Panc1 (cell line): ENCODE data around the gene DAB2. TPM values are rescaled to one million over a fixed set of nuclear protein-coding genes. Genes with fewer than 3 reads are reported as not detected.

Experiments
- ATAC-seq: fragments of 200-7000 bp; cut with Tn5 transposase; 2 replicates; pipeline ENCODE4 v1.9.1; 2020; ENCODE audit warnings: mild to moderate bottlenecking, moderate library complexity
- BruUV-seq: library from RNA; stranded (reverse); fragments of 400-500 nt; replicated peaks from 2 replicates; lab custom pipeline; 2021; lab: Mats Ljungman, UMichigan
- CTCF ChIA-PET: fragments of 300-600 bp; sonication (Branson Sonifier 250); formaldehyde crosslinking; loops from one replicate; lab custom pipeline; 2022; ENCODE audit warnings: antibody characterized with exemption; lab: Charles Lee
- POLR2A ChIA-PET: fragments of 300-600 bp; sonication (Branson Sonifier 250); formaldehyde crosslinking; loops from one replicate; lab custom pipeline; 2022; ENCODE audit warnings: antibody characterized with exemption; lab: Charles Lee
- DNase-seq: peaks from one replicate; pipeline ENCODE4 v3.0.0-alpha.2; 2010; ENCODE audit warnings: low read depth, low spot score
- H3K27ac ChIP-seq: 2 replicates; pipeline ENCODE4 v1.5.1; 2011; ENCODE audit warnings: mild to moderate bottlenecking, low read length, inconsistent platforms
- H3K27me3 ChIP-seq: fragments of 200-500 bp; sonication (Bioruptor generic); 2 replicates; pipeline ENCODE4 v1.6.0; 2014; ENCODE audit warnings: low read length, inconsistent platforms; ENCODE audit not compliant: control insufficient read depth, insufficient read depth
- H3K36me3 ChIP-seq: fragments of 200-500 bp; sonication (Bioruptor generic); 2 replicates; pipeline ENCODE4 v1.5.1; 2014; ENCODE audit warnings: inconsistent platforms, mild to moderate bottlenecking, low read length, moderate library complexity; ENCODE audit not compliant: control insufficient read depth, insufficient read depth
- H3K4me1 ChIP-seq: 2 replicates; pipeline ENCODE4 v1.5.1; 2011; ENCODE audit warnings: inconsistent platforms, mild to moderate bottlenecking, low read length, moderate library complexity; ENCODE audit not compliant: control insufficient read depth, insufficient read depth
- H3K4me3 ChIP-seq, 2 experiments: 2 replicates each; pipeline ENCODE4 v1.5.1; 2011 to 2012; ENCODE audit warnings: low read depth in 2 of 2, low read length in 2 of 2, mild to moderate bottlenecking in 2 of 2, inconsistent platforms in 1 of 2, moderate library complexity in 1 of 2
- H3K9me3 ChIP-seq: fragments of 200-500 bp; sonication (Bioruptor generic); 2 replicates; pipeline ENCODE4 v1.5.1; 2014; ENCODE audit warnings: low read depth, mild to moderate bottlenecking, inconsistent platforms, low read length, moderate library complexity; ENCODE audit not compliant: control insufficient read depth, insufficient read depth
- POLR2AphosphoS5 ChIP-seq: IDR thresholded peaks from 2 replicates; pipeline ENCODE4 v1.6.1; 2012; ENCODE audit warnings: mild to moderate bottlenecking, low read depth, low read length, moderate library complexity
- SIN3A ChIP-seq: IDR thresholded peaks from 2 replicates; pipeline ENCODE4 v1.6.1; 2012; ENCODE audit warnings: low read depth, mild to moderate bottlenecking, low read length, moderate library complexity, borderline replicate concordance; ENCODE audit not compliant: insufficient read depth
- TCF7L2 ChIP-seq: IDR thresholded peaks from 2 replicates; pipeline ENCODE4 v1.6.1; 2011; ENCODE audit warnings: mild to moderate bottlenecking, low read depth, low read length, inconsistent platforms
- in situ Hi-C: cut with HindIII; loops from 2 replicates; pipeline ENCODE4 v1.10.0; 2016; ENCODE audit warnings: low sequenced_read_pairs, low pct_unique_long_range_greater_than_20kb
- intact Hi-C: fragments of 100-400 bp; cut with micrococcal nuclease; formaldehyde crosslinking; loops from one replicate; pipeline ENCODE4 v1.10.0; 2022; ENCODE audit not compliant: unreplicated experiment
- total RNA-seq: library from RNA; stranded (reverse); gene quantifications from one replicate; pipeline ENCODE4 v1.2.1, GENCODE V29; 2021; ENCODE audit not compliant: unreplicated experiment
- TF ChIP-seq, protein P1 (sequence below), 2 experiments: IDR thresholded peaks; 2 replicates each; pipeline ENCODE4 v1.6.1; 2011 to 2012; ENCODE audit warnings: low read depth in 2 of 2, control low read depth in 1 of 2, low read length in 1 of 2, mild to moderate bottlenecking in 1 of 2, moderate library complexity in 1 of 2; ENCODE audit not compliant: insufficient read depth in 1 of 2
- TF ChIP-seq, protein P2 (sequence below): fragments of 450-650 bp; IDR thresholded peaks from 2 replicates; pipeline ENCODE4 v1.5.1; 2017; ENCODE audit warnings: mild to moderate bottlenecking

DAB2 gene
- total RNA-seq, 1 experiment from 2014 or later, result 1.7 TPM

- TF ChIP-seq SIN3A (no peak), POLR2AphosphoS5 (no peak), TCF7L2 (no peak)
- TF ChIP-seq, protein P1, sequence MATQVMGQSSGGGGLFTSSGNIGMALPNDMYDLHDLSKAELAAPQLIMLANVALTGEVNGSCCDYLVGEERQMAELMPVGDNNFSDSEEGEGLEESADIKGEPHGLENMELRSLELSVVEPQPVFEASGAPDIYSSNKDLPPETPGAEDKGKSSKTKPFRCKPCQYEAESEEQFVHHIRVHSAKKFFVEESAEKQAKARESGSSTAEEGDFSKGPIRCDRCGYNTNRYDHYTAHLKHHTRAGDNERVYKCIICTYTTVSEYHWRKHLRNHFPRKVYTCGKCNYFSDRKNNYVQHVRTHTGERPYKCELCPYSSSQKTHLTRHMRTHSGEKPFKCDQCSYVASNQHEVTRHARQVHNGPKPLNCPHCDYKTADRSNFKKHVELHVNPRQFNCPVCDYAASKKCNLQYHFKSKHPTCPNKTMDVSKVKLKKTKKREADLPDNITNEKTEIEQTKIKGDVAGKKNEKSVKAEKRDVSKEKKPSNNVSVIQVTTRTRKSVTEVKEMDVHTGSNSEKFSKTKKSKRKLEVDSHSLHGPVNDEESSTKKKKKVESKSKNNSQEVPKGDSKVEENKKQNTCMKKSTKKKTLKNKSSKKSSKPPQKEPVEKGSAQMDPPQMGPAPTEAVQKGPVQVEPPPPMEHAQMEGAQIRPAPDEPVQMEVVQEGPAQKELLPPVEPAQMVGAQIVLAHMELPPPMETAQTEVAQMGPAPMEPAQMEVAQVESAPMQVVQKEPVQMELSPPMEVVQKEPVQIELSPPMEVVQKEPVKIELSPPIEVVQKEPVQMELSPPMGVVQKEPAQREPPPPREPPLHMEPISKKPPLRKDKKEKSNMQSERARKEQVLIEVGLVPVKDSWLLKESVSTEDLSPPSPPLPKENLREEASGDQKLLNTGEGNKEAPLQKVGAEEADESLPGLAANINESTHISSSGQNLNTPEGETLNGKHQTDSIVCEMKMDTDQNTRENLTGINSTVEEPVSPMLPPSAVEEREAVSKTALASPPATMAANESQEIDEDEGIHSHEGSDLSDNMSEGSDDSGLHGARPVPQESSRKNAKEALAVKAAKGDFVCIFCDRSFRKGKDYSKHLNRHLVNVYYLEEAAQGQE (IDR thresholded peaks at IDR 0.05; ENCODE audit: insufficient read depth in 1 of 2, low read depth in 2 of 2, low read length in 1 of 2), result no peak
- TF ChIP-seq, protein P2, sequence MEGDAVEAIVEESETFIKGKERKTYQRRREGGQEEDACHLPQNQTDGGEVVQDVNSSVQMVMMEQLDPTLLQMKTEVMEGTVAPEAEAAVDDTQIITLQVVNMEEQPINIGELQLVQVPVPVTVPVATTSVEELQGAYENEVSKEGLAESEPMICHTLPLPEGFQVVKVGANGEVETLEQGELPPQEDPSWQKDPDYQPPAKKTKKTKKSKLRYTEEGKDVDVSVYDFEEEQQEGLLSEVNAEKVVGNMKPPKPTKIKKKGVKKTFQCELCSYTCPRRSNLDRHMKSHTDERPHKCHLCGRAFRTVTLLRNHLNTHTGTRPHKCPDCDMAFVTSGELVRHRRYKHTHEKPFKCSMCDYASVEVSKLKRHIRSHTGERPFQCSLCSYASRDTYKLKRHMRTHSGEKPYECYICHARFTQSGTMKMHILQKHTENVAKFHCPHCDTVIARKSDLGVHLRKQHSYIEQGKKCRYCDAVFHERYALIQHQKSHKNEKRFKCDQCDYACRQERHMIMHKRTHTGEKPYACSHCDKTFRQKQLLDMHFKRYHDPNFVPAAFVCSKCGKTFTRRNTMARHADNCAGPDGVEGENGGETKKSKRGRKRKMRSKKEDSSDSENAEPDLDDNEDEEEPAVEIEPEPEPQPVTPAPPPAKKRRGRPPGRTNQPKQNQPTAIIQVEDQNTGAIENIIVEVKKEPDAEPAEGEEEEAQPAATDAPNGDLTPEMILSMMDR, result no peak
- in situ Hi-C loops, result no loop called here
- Histone ChIP-seq H3K36me3 (no peaks in the 10 kb centered on the region), H3K27ac (no peak overlapping the region), H3K9me3 (no peaks in the 10 kb centered on the region), H3K27me3 (no peaks in the 10 kb centered on the region), H3K4me1 (no peaks in the 10 kb centered on the region), H3K4me3 (no peak overlapping the region)
- ChIA-PET POLR2A (no interaction called here), CTCF (no interaction called here)
- intact Hi-C loops, result no loop called here
- no TSS peak for BruUV-seq
- no peak for ATAC-seq
- DNase-seq, result no peak
Measured at GRCh38 chr5:39362646-39363045, 62.1 kb downstream of the DAB2 start.

DNA sequence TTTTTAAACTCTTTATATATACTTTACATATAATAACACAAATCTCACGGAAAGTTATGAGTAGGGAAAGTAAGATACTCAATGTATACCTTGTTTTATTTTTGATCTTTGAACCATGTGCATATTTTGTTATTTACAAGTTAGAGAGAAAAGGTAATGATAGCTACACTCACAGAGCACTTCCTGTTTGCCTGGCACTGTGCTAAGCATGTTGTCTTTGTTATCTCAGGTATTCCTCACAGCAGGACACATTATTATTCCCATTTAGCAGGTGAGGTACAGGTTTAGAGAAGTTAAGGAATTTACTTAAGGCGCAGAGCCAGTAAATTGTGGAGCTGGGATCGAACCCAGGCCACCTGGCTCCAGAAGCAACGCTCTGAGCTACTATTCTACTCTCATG lies 63.5 kb downstream of the DAB2 start:
- H3K4me3 ChIP-seq, result no peak overlapping the region
- DNase-seq (no peak), ATAC-seq (no peak)
- CTCF ChIA-PET, result no interaction called here
- H3K27me3 ChIP-seq, result no peaks in the 10 kb centered on the region
- in situ Hi-C loops (no loop called here), intact Hi-C loops (no loop called here)
- BruUV-seq, result no TSS peak
- no peak overlapping the region for H3K27ac ChIP-seq
- POLR2A ChIA-PET, result no interaction called here
- no peaks in the 10 kb centered on the region for H3K9me3 ChIP-seq
- no peaks in the 10 kb centered on the region for H3K36me3 ChIP-seq
- TF ChIP-seq, protein P1 (IDR thresholded peaks at IDR 0.05; ENCODE audit: insufficient read depth in 1 of 2, low read depth in 2 of 2, low read length in 1 of 2), result no peak
- TF ChIP-seq POLR2AphosphoS5 (no peak), SIN3A (no peak), TCF7L2 (no peak)
- TF ChIP-seq, protein P2, result no peak
- no peaks in the 10 kb centered on the region for H3K4me1 ChIP-seq
